Mesenteric fat pad (tissue), 1 donor: ENCODE measurements around the gene BCL11A. TPM values are rescaled to one million over a fixed set of nuclear protein-coding genes. Genes with fewer than 3 reads are reported as not detected.

Source experiments
- DNase-seq: peaks from one replicate; pipeline ENCODE4 v3.0.0-alpha.2; 2020; ENCODE audit warnings: low spot score
- total RNA-seq: library from RNA; stranded (reverse); fragmentation: NEBNext Ultra II Directional; extraction: Animal tissue kit (Norgen Biotek cat#: 25700); gene quantifications from one replicate; pipeline ENCODE4 v1.2.1, GENCODE V29; 2021
- donor health status: DM: yes; HTN: yes; CAD: no.

The BCL11A gene
- total RNA-seq, 1 donor from 2014 or later, result 0.64 TPM

GRCh38 chr2:60546756-60547420 lies 6.6 kb downstream of the BCL11A start:
- no peak for DNase-seq

- DNase-seq, result no peak
Observed at GRCh38 chr2:60544954-60545560, 8.4 kb downstream of the BCL11A start.

- DNase-seq, result no peak
Observed at GRCh38 chr2:60544062-60544461, 9.4 kb downstream of the BCL11A start.

DNA sequence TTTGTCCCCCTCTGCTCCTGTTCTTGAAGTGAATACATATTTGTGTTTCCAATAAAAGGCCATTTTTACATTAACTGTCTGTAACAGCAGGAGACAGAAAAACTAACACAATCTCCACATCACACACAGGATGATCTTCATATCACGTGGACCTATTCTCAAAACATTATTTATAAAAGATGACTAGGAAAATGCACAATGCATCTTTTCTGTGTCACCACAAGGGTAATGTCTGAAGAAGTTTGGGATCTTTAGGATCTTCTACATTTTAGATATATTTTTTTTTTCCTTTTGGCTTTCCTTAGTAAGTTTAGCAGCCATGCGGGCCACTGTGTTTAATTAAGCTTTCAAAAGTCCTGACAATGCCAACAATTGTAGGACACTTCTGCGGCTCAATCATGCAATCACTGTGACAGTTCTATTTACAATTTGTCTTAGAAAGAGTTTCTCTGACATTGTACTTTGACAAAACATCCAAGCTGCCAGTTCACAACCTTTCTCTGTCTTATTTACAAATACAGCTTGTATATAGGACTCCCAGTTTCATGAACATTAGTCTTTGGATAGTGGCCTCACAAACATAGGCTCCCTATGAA lies 12.3 kb downstream of the BCL11A start:
- no peak for DNase-seq

GRCh38 chr2:60540074-60540473 lies 13.4 kb downstream of the BCL11A start:
- DNase-seq, result no peak

DNA sequence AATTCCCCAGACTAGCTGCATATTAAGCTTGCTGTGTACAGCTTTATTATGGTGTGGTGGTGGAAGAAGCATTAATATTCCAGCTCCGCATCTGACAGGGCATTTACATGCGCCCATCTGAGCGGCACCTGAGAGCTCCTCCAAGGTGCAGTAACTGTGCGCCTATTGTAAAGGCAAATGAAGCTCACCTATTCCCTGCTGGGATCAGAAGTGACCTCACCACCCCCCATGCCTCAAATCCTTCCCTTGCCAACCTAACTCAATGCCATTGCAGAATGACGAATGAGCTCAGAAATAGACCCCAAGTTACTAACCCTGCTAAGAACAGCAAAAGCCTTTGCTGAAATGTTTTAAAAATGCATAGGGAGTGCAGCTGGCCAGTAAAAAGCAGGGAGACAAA lies 14.3 kb downstream of the BCL11A start:
- no peak for DNase-seq

DNA sequence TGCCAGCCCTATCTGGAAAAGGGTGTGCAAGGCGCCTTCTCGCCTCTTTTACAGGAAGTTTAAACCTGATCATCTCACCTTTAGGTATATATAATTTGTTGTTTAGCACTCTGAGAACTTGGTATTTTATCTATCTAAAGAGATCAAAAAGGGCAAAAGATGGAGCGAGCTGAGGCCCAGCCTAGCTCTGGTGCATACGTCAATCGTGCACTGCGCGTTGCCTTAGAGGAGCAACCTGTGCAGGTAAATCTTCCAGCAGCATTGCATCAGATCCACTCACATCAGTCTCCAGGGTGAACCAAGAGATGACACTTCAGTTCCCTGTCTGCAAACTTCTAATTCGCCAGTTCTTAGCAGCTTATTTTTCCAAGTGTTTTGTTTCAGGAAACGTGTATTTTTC lies 15.4 kb downstream of the BCL11A start:
- no peak for DNase-seq

DNA sequence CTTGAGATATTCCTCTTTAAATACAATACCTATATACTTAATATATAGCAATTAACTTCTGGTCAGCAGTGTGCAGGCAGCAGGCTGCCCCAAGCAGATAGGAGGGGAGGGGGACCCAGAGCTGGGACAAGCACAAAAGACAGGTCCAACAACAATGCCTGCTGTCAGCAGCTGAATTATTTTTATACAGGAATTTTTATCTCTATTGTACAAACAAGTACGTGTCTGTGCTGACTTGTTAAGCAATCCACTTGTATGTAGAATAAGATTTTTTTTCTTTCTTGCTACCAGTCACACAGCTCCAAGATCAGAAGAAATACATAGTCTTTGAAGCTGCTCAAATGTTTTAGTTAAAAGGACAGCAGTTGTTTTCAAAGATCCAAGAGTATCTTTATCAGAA lies 16.7 kb downstream of the BCL11A start:
- no peak for DNase-seq

GRCh38 chr2:60535685-60536312 lies 17.7 kb downstream of the BCL11A start:
- no peak for DNase-seq

- DNase-seq, result no peak
Observed at GRCh38 chr2:60534892-60535684, 18.4 kb downstream of the BCL11A start.

GRCh38 chr2:60534052-60534685 lies 19.3 kb downstream of the BCL11A start:
- no peak for DNase-seq

GRCh38 chr2:60533101-60534051 lies 20.1 kb downstream of the BCL11A start:
- DNase-seq, result no peak

GRCh38 chr2:60532421-60532820 lies 21.0 kb downstream of the BCL11A start:
- no peak for DNase-seq

GRCh38 chr2:60531701-60532133 lies 21.7 kb downstream of the BCL11A start:
- DNase-seq, result no peak

DNA sequence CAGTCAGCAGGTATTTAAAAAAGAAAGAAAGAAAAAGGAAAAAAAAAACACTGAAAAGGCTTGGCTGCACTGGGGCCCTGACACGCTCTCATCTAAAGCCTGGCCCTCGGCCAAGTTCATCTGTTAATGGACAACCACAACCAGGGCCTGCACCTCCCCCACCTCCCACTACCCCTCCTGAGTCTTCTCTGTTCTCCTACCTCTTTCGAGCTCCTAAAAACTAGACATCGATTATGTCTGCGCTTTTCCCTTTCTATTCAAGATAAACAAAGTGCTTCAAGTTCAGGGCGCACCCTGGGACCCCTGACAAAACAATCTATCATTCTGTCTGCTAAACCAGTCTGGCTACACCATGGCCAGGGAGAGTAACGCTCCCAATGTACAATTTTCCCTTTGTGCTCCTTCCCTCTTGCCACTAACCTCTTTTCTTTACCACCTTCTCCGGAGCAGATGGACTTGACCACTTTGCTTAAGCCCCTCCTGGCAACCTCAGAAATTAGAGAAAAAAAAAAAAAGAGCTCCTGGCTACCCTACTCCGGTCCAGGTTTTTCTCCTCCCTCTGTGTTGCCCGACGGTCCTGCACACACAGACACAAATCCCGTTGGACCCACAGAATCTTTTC lies 22.7 kb downstream of the BCL11A start:
- no peak for DNase-seq

DNA sequence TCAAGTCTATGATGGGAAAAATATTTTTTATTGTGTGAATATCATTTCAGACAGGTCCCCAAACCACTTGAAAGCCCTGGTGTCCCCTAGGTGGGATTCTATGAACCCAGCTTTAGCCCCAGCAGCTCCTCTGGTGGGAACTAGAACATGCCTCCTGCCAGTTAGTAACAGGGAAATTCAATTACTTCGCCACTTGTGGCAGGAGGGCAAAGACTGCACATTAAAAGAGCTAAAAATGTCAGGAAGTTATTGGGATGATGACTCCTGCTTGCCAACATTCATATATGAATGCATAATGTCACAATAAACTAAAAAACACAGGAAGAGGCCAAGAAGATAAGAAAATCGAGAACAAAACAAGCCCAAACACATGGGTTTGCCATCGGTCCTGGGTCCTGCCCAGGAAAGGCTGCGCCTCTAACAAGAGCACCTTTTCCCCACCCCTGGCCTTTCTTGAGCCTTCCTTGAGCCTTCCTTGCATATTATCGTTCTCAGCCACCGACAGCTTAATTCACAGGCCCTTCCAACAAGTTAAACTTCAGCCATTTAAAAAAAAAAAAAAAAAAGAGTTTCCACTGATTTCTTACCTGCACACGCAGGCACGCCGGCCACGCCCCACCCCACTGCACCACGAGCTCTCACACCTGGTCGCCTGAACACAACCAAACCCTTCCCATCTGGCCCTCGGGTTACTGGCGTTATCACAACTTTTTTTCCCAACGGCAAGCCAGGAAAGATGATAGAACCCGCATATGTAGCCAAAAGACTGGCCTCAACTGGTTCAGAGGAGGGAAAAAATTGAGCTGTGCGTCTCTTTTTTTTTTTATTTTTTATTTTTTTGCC lies 23.4 kb downstream of the BCL11A start:
- DNase-seq, result no peak

DNA sequence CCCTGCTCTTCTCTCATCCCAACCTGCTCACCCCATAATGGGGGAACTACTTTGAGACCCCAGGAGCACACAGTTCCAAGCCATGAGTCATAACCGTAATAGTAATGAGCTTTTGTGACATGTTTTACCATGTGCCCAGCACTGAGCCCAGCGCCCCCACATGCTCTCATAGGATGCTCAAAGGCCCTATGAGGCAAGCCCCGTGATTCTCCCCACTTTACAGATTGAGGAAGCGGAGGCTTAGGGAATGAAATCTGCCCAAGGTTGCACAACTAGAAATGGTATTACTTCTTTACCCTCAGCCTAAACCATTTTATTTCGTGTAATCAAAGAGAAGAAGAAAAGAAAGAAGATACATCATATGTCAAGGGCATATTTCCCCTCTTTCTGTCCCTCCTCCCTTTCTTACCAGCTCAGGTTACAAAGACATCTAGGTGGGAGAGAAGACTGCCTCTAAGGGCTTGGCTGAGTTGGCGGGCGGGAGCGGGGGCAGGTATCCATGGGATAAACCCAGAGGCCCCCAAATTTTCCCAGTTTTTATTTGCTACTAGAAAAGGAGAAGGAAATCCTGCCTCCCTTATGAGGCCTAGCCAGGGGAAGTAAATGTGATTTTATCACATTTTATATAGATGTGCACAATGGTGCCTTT lies 24.2 kb downstream of the BCL11A start:
- DNase-seq, result no peak
